ENCODE measurements around the gene RBMS3. TPM values are rescaled to one million over a fixed set of nuclear protein-coding genes. Genes with fewer than 3 reads are reported as not detected.

The RBMS3 gene
- total and polyA plus RNA-seq, 7 donors: 0.46 to 61.9 (median 39.9) TPM

- 47 to 57% methylated on average over 2 of the region's 2 CpGs for WGBS, 2 donors
- no peak overlapping the region for H3K4me3 ChIP-seq
- no peaks in the 10 kb centered on the region for H3K9me3 ChIP-seq
- intact Hi-C loops (cut with DNase I): no loop called here
- peaks cover 0 to 44% (median 23%) of the 10 kb centered on the region in 4 donors for H3K4me1 ChIP-seq
- DNase-seq: no peak
- H3K27me3 ChIP-seq: no peaks in the 10 kb centered on the region
- H3K27ac ChIP-seq: no peak overlapping the region
- TF ChIP-seq CTCF (IDR thresholded peaks at IDR 0.05) (no peak), POLR2AphosphoS5 (IDR thresholded peaks at IDR 0.05) (no peak)
- H3K36me3 ChIP-seq: no peaks in the 10 kb centered on the region
Measured at GRCh38 chr3:29554566-29554965, 273.7 kb downstream of the RBMS3 start.

GRCh38 chr3:29555590-29555989 is 274.7 kb downstream of the RBMS3 start:
- TF ChIP-seq EP300 (IDR thresholded peaks at IDR 0.05) (no peak), POLR2A (IDR thresholded peaks at IDR 0.05) (no peak), CTCF (IDR thresholded peaks at IDR 0.05) (no peak), POLR2AphosphoS5 (IDR thresholded peaks at IDR 0.05) (no peak)
- Histone ChIP-seq H3K9me3 (no peaks in the 10 kb centered on the region), H3K4me1 (peaks cover 0 to 49% (median 23%) of the 10 kb centered on the region in 4 donors), H3K27me3 (no peaks in the 10 kb centered on the region), H3K4me3 (no peak overlapping the region), H3K36me3 (no peaks in the 10 kb centered on the region), H3K27ac (no peak overlapping the region)
- DNase-seq: no peak
- intact Hi-C loops (cut with DNase I): no loop called here
- WGBS, 2 donors: 97 to 98% methylated on average over 2 of the region's 2 CpGs

DNA sequence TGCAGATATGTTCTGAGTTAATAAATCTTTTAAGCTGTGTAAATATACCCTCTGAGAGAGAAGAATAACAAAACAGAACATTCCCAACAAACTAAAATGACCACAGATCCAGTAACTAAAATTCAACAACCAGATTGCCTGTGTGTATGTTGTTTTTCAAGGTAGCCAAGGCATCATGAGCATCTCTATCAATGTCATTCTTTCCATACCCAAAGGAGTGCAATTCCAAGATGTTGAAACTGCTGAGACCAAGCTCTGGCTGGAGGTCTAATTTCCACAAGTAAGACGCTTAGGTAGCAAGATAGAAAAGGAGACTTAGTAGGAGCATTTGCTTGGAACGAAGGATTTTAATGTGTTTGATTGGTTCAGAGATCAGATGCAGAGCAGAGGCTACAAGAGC is 276.3 kb downstream of the RBMS3 start:
- intact Hi-C loops (cut with DNase I): no loop called here
- WGBS, 2 donors: 79 to 81% methylated on average over 2 of the region's 2 CpGs
- no peak overlapping the region for H3K27ac ChIP-seq

GRCh38 chr3:29557825-29558224 is 277.0 kb downstream of the RBMS3 start:
- Histone ChIP-seq H3K27me3 (no peaks in the 10 kb centered on the region), H3K36me3 (no peaks in the 10 kb centered on the region), H3K4me3 (no peak overlapping the region), H3K27ac (no peak overlapping the region), H3K4me1 (peaks cover 0 to 33% (median 9%) of the 10 kb centered on the region in 4 donors), H3K9me3 (no peaks in the 10 kb centered on the region)
- no peak for TF ChIP-seq CTCF (IDR thresholded peaks at IDR 0.05)
- no peak for TF ChIP-seq EP300 (IDR thresholded peaks at IDR 0.05)
- TF ChIP-seq POLR2A (IDR thresholded peaks at IDR 0.05): no peak
- no peak for TF ChIP-seq POLR2AphosphoS5 (IDR thresholded peaks at IDR 0.05)
- no peak for DNase-seq
- 58 to 91% methylated on average over 2 of the region's 2 CpGs for WGBS, 2 donors
- intact Hi-C loops (cut with DNase I): no loop called here

More for the DNA sequence above, 276.3 kb downstream of the RBMS3 start:
- TF ChIP-seq POLR2AphosphoS5 (IDR thresholded peaks at IDR 0.05) (no peak), EP300 (IDR thresholded peaks at IDR 0.05) (no peak), CTCF (IDR thresholded peaks at IDR 0.05) (no peak), POLR2A (IDR thresholded peaks at IDR 0.05) (no peak)
- Histone ChIP-seq H3K36me3 (no peaks in the 10 kb centered on the region), H3K9me3 (no peaks in the 10 kb centered on the region), H3K4me1 (peaks cover 0 to 39% (median 15%) of the 10 kb centered on the region in 4 donors), H3K27me3 (no peaks in the 10 kb centered on the region), H3K4me3 (no peak overlapping the region)
- no peak for DNase-seq

- TF ChIP-seq POLR2AphosphoS5 (IDR thresholded peaks at IDR 0.05) (no peak), EP300 (IDR thresholded peaks at IDR 0.05) (no peak), CTCF (IDR thresholded peaks at IDR 0.05) (no peak), POLR2A (IDR thresholded peaks at IDR 0.05) (no peak)
- Histone ChIP-seq H3K4me3 (no peak overlapping the region), H3K27ac (no peak overlapping the region), H3K9me3 (no peaks in the 10 kb centered on the region), H3K36me3 (no peaks in the 10 kb centered on the region), H3K4me1 (peaks cover 0 to 28% (median 4%) of the 10 kb centered on the region in 4 donors), H3K27me3 (no peaks in the 10 kb centered on the region)
- DNase-seq: no peak
- intact Hi-C loops (cut with DNase I): no loop called here
- WGBS, 2 donors: 68 to 71% methylated on average over 1 of the region's 1 CpG
Measured at GRCh38 chr3:29559741-29560465, 279.0 kb downstream of the RBMS3 start.
